Raji (cell line): ENCODE data around the gene NCOA6.

ENCODE experiments used
- POLR2A ChIP-seq: IDR thresholded peaks from 2 replicates; pipeline ENCODE4 v1.6.1; 2011; ENCODE audit warnings: low read depth, low read length, control low read depth; ENCODE audit not compliant: insufficient read depth

NCOA6 gene

GRCh38 chr20:34850969-34851368, 25.5 kb upstream of the NCOA6 start:
- TF ChIP-seq POLR2A = no peak

GRCh38 chr20:34849778-34850177, 24.3 kb upstream of the NCOA6 start:
- TF ChIP-seq POLR2A = no peak

- no peak for TF ChIP-seq POLR2A
These were observed 23.1 kb upstream of the NCOA6 start for GRCh38 chr20:34848597-34848996.

- no peak for TF ChIP-seq POLR2A
These were observed 18.0 kb upstream of the NCOA6 start for GRCh38 chr20:34843421-34843820.

GRCh38 chr20:34842143-34842542, 16.7 kb upstream of the NCOA6 start:
- no peak for TF ChIP-seq POLR2A

- no peak for TF ChIP-seq POLR2A
These were observed 9.0 kb upstream of the NCOA6 start for GRCh38 chr20:34834459-34834893.

GRCh38 chr20:34831936-34832335, 6.5 kb upstream of the NCOA6 start:
- no peak for TF ChIP-seq POLR2A

- TF ChIP-seq POLR2A = no peak
These were observed 3.7 kb upstream of the NCOA6 start for GRCh38 chr20:34829191-34829590.

GRCh38 chr20:34824806-34825529, 483 bp downstream of the NCOA6 start:
- no peak for TF ChIP-seq POLR2A

GRCh38 chr20:34824452-34824805, 1.0 kb downstream of the NCOA6 start:
- TF ChIP-seq POLR2A = peak; percentile 61

GRCh38 chr20:34824026-34824425, 1.4 kb downstream of the NCOA6 start:
- no peak for TF ChIP-seq POLR2A

- TF ChIP-seq POLR2A = no peak
These were observed 4.5 kb downstream of the NCOA6 start for GRCh38 chr20:34820805-34821578.

- no peak for TF ChIP-seq POLR2A
These were observed 7.7 kb downstream of the NCOA6 start for GRCh38 chr20:34817801-34818200.

GRCh38 chr20:34817072-34817471, 8.4 kb downstream of the NCOA6 start:
- TF ChIP-seq POLR2A = no peak

GRCh38 chr20:34815636-34816035, 9.8 kb downstream of the NCOA6 start:
- no peak for TF ChIP-seq POLR2A

- TF ChIP-seq POLR2A = no peak
These were observed 16.9 kb downstream of the NCOA6 start for GRCh38 chr20:34808583-34808982.
